Right forelimb (tissue), 1 donor: ENCODE results near the gene RAD21L1.

ENCODE experiments used
- DNase-seq: peaks from one replicate; pipeline ENCODE4 v3.0.0-alpha.2; 2018

Gene RAD21L1

GRCh38 chr20:1274485-1275311 is 48.9 kb downstream of the RAD21L1 start:
- DNase-seq, result no peak

- no peak for DNase-seq
Observed at GRCh38 chr20:1275919-1276318, 50.1 kb downstream of the RAD21L1 start.

DNA sequence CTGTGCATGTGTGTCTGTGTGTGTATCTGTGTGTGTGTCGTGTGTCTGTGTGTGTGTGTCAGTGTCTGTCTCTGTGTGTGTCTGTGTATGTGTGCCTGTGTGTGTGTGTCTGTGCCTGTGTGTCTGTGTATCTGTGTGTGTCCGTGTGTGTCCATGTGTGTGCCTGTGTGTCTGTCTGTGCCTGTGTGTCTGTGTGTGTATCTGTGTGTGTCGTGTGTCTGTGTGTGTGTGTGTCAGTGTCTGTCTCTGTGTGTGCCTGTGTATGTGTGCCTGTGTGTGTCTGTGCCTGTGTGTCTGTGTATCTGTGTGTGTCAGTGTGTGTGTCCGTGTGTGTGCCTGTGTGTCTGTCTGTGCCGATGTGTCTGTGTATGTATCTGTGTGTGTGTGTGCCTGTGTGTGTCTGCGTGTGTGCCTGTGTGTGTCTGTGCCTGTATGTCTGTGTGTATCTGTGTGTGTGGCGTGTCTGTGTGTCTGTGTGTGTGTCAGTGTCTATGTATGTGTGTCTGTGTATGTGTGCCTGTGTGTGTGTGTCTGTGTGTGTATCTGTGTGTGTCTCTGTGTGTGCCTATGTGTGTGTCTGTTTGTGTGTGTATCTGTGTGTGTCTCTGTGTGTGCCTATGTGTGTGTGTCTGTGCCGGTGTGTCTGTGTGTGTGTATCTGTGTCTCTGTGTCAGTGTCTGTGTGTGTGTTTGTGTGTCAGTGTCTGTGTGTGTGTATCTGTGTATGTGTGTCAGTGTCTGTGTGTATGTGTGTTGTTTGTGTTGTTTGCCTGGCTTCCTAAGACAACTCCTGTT is 51.9 kb downstream of the RAD21L1 start:
- DNase-seq, result no peak

- DNase-seq, result no peak
Observed at GRCh38 chr20:1278993-1279392, 53.1 kb downstream of the RAD21L1 start.

- DNase-seq, result no peak
Observed at GRCh38 chr20:1280195-1281102, 54.6 kb downstream of the RAD21L1 start.

GRCh38 chr20:1281279-1282057 is 55.6 kb downstream of the RAD21L1 start:
- DNase-seq, result no peak

DNA sequence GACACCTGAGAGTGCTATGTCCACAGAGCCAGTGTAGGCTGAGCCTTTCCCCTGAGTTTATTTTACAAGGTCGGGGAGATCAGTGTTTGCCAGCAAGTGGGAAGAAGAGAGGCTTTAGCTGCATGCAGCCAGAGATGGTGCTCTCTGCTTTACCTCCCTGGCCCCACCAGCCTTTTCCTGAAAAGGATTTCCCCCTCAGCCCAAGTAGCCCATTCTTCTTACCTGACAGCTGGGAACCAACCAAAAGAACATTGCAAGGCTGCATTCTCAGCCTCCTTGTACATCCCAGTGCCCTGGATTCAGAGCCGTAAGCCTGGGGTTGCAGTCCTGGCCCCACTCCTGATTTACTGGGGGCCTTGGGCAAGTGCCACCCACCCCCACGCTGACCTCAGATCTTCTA is 57.1 kb downstream of the RAD21L1 start:
- DNase-seq, result no peak

GRCh38 chr20:1283522-1284510 is 58.0 kb downstream of the RAD21L1 start:
- no peak for DNase-seq

GRCh38 chr20:1286267-1287024 is 60.6 kb downstream of the RAD21L1 start:
- DNase-seq, result no peak

GRCh38 chr20:1287306-1287705 is 61.5 kb downstream of the RAD21L1 start:
- no peak for DNase-seq

- DNase-seq, result no peak
Observed at GRCh38 chr20:1287787-1288569, 62.1 kb downstream of the RAD21L1 start.

GRCh38 chr20:1291191-1291741 is 65.4 kb downstream of the RAD21L1 start:
- DNase-seq, result no peak

GRCh38 chr20:1292620-1293019 is 66.8 kb downstream of the RAD21L1 start:
- no peak for DNase-seq

- DNase-seq, result no peak
Observed at GRCh38 chr20:1293641-1294379, 68.0 kb downstream of the RAD21L1 start.

- no peak for DNase-seq
Observed at GRCh38 chr20:1294497-1294896, 68.7 kb downstream of the RAD21L1 start.

DNA sequence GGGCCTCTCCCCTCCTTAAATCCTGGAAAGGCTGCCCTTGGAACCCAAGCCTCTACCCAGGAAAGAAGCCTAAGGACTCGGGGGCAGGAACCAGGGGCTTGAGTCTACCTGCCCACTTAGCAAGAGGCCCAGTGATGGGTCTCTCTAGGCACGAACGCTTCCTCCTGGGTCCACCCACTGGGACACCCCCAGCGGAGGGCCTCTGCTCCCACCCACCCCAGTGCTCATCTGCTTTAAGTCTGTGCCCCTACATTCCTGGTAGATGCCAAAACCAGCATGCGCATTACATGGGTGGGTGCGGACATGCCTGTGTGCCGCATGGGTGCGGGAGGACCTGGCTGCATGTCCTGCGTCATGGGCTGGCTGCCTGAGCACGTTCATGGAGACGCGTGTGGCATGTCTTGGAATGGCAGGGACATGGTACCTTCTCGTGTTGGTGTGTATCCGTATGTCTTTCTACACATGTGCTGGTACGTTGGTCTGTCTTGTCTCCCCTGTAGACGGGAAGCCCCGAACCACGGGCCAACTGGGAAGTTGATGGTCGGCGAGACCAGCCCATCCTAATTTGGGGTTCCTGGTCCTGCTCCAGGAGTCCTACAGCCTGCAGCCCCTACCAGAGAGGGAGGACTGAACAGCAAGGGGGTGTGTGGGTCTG is 69.6 kb downstream of the RAD21L1 start:
- no peak for DNase-seq

- DNase-seq, result no peak
Observed at GRCh38 chr20:1296117-1296610, 70.3 kb downstream of the RAD21L1 start.
